Endodermal cell (in vitro differentiated cells): ENCODE data around the gene MAML2. TPM values are rescaled to one million over a fixed set of nuclear protein-coding genes. Genes with fewer than 3 reads are reported as not detected.

Source experiments
- DNase-seq: peaks from one replicate; pipeline ENCODE4 v3.0.0-alpha.2; 2017
- H3K27ac ChIP-seq: 2 replicates; pipeline ENCODE4 v1.5.1; 2013; ENCODE audit warnings: mild to moderate bottlenecking, low read depth, low read length, moderate library complexity
- H3K27me3 ChIP-seq: 2 replicates; pipeline ENCODE4 v1.6.1; 2013; ENCODE audit warnings: mild to moderate bottlenecking, low read length, moderate library complexity; ENCODE audit not compliant: insufficient read depth, control insufficient read depth, poor library complexity, severe bottlenecking
- H3K36me3 ChIP-seq: 2 replicates; pipeline ENCODE4 v1.7.0; 2013; ENCODE audit warnings: mild to moderate bottlenecking, low read length, moderate library complexity; ENCODE audit not compliant: control insufficient read depth, insufficient read depth
- H3K4me1 ChIP-seq: one replicate; pipeline ENCODE4 v1.7.0; 2013; ENCODE audit warnings: low read length; ENCODE audit not compliant: control insufficient read depth, insufficient read depth
- H3K4me3 ChIP-seq: 2 replicates; pipeline ENCODE4 v1.5.1; 2013; ENCODE audit warnings: mild to moderate bottlenecking, low read length, moderate library complexity
- H3K9ac ChIP-seq: 2 replicates; pipeline ENCODE4 v1.6.1; 2013; ENCODE audit warnings: mild to moderate bottlenecking, low read length, moderate library complexity; ENCODE audit not compliant: poor library complexity, severe bottlenecking; ENCODE audit errors: extremely low read depth
- H3K9me3 ChIP-seq: 2 replicates; pipeline ENCODE4 v1.6.1; 2013; ENCODE audit warnings: mild to moderate bottlenecking, low read length, moderate library complexity; ENCODE audit not compliant: control insufficient read depth
- H3K27ac Mint-ChIP-seq: 2 replicates; pipeline ENCODE4 v1.8.0; 2020; ENCODE audit warnings: mixed read lengths
- H3K27me3 Mint-ChIP-seq: 2 replicates; pipeline ENCODE4 v1.8.0; 2021; ENCODE audit warnings: mild to moderate bottlenecking, mixed read lengths; ENCODE audit not compliant: insufficient read depth
- H3K36me3 Mint-ChIP-seq: 2 replicates; pipeline ENCODE4 v1.8.0; 2020; ENCODE audit warnings: low read depth, mixed read lengths
- H3K4me1 Mint-ChIP-seq: 2 replicates; pipeline ENCODE4 v1.8.0; 2020; ENCODE audit warnings: mixed read lengths
- H3K4me3 Mint-ChIP-seq: 2 replicates; pipeline ENCODE4 v1.8.0; 2020; ENCODE audit warnings: mild to moderate bottlenecking, moderate library complexity, mixed read lengths
- H3K9me3 Mint-ChIP-seq: 2 replicates; pipeline ENCODE4 v1.8.0; 2020; ENCODE audit warnings: mild to moderate bottlenecking, mixed read lengths
- WGBS, 2 experiments: methylation state at CpG; one replicate each; pipeline versions ENCODE4 v1.1.5 to v1.1.7; 2013; ENCODE audit warnings: missing lambda C conversion rate in 2 of 2, mixed read lengths in 1 of 2; ENCODE audit not compliant: insufficient coverage in 1 of 2, insufficient read length in 1 of 2; 5-methylcytosine and 5-hydroxymethylcytosine counted together
- total RNA-seq, 2 donors: library from RNA; stranded (reverse); fragmentation: NEBNext Ultra II Directional in 1 of 2; extraction: Animal tissue kit (Norgen Biotek cat#: 25700) in 1 of 2; gene quantifications; 2 replicates in 1 of 2; 3 replicates in 1 of 2; pipeline ENCODE4 v1.2.1, GENCODE V29; 2021
- TF ChIP-seq, protein P1 (sequence below): fragments of 200-600 bp; sonication (generic); conservative IDR thresholded peaks from 2 replicates; pipeline ENCODE4 v1.5.0; 2021; ENCODE audit warnings: antibody characterized with exemption, mild to moderate bottlenecking

MAML2 gene
- total RNA-seq, 2 donors from 2014 or later: 6.6 to 8.0 TPM

DNA sequence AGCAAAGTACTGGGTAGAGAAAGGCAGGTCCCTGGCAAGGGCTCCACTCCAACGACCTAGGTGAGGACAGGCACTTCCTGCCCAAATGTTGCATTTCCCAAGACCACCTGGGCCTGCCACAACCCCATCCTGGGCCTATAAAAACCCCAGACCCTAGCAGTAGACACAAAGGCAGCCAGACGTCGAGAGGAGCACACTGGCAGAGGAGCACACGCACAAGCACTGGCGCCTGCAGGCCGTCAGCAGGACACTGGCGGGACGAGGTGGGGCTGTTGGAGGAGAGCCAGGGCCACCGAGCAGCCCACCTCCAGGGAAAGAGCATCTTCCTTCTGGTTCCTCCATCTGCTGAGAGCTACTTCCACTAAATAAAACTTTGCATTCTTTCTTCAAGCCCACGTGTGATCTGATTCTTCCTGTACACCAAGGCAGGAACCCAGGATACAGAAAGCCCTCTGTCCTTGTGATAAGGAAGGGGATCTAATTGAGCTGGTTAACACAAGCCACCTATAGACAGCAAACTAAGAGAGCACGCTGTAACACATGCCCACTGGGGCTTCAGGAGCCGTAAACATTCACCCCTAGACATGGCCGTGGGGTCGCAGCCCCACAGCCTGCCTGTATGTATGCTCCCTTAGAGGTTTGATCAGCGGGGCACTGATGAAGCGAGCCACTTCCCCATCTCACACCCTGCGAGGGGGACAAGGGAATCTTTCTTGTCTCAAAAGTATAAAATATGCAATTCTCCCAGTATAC lies 329.4 kb downstream of the MAML2 start:
- Histone ChIP-seq H3K4me1 (no peaks in the 10 kb centered on the region), H3K9me3 (no peaks in the 10 kb centered on the region), H3K4me3 (no peak overlapping the region), H3K36me3 (no peaks in the 10 kb centered on the region), H3K9ac (no peak overlapping the region), H3K27ac (peak overlapping the region; percentile 92), H3K27me3 (no peaks in the 10 kb centered on the region)
- WGBS, 2 experiments: 75 to 82% methylated on average over 9 to 17 of the region's 17 CpGs
- Mint-ChIP-seq H3K9me3 (no peaks in the 10 kb centered on the region), H3K27ac (peak overlapping the region; percentile 8), H3K4me1 (peaks cover 30% of the 10 kb centered on the region), H3K27me3 (no peaks in the 10 kb centered on the region), H3K4me3 (no peak overlapping the region), H3K36me3 (no peaks in the 10 kb centered on the region)
- peak; percentile 64 for DNase-seq
- TF ChIP-seq, protein P1, sequence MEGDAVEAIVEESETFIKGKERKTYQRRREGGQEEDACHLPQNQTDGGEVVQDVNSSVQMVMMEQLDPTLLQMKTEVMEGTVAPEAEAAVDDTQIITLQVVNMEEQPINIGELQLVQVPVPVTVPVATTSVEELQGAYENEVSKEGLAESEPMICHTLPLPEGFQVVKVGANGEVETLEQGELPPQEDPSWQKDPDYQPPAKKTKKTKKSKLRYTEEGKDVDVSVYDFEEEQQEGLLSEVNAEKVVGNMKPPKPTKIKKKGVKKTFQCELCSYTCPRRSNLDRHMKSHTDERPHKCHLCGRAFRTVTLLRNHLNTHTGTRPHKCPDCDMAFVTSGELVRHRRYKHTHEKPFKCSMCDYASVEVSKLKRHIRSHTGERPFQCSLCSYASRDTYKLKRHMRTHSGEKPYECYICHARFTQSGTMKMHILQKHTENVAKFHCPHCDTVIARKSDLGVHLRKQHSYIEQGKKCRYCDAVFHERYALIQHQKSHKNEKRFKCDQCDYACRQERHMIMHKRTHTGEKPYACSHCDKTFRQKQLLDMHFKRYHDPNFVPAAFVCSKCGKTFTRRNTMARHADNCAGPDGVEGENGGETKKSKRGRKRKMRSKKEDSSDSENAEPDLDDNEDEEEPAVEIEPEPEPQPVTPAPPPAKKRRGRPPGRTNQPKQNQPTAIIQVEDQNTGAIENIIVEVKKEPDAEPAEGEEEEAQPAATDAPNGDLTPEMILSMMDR: no peak

DNA sequence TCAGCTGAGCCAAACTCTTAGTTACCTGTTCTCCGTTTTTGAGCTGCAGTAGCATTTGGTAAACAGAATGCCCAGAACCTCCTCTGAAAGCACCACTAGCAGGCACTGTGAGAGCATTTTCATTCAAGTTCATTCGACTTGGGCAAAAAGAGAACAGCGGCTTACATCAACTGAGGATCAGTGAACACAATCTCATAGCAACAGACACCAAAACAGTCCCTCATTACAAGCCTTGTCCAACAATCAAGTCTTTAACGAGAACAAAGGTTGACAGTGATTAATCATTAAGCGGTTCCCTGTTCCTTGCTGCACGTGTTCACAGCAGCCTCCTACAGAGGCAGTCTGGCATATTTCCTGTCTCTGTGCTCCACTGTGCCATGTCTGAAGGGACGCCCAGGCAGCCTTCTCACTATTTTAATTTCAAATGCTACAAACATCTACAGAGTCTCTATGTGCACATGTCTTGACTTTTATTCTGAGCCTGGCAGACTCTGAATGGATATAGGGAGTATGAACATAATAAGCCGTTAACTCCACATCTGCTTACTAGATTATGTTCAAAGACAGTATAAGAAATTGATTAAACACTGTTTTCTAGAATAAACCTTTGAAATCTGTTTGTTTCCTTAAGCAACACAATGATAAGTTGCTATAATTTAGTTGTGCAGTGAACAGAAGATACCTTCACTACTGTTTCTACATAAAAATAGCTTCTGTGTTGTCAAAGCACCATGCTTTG lies 330.7 kb downstream of the MAML2 start:
- DNase-seq: peak; percentile 54
- Mint-ChIP-seq H3K4me1 (peaks cover 36% of the 10 kb centered on the region), H3K36me3 (no peaks in the 10 kb centered on the region), H3K27ac (peak overlapping the region; percentile 29), H3K27me3 (no peaks in the 10 kb centered on the region), H3K9me3 (no peaks in the 10 kb centered on the region), H3K4me3 (no peak overlapping the region)
- H3K9me3 ChIP-seq: no peaks in the 10 kb centered on the region
- H3K9ac ChIP-seq: peak overlapping the region; percentile 12
- no peak overlapping the region for H3K4me3 ChIP-seq
- peak overlapping the region; percentile 92 for H3K27ac ChIP-seq
- TF ChIP-seq, protein P1: peak; percentile 64
- H3K36me3 ChIP-seq: no peaks in the 10 kb centered on the region
- WGBS, 2 experiments: 32 to 50% methylated on average over 6 to 7 of the region's 8 CpGs
- no peaks in the 10 kb centered on the region for H3K27me3 ChIP-seq
- H3K4me1 ChIP-seq: no peaks in the 10 kb centered on the region

DNA sequence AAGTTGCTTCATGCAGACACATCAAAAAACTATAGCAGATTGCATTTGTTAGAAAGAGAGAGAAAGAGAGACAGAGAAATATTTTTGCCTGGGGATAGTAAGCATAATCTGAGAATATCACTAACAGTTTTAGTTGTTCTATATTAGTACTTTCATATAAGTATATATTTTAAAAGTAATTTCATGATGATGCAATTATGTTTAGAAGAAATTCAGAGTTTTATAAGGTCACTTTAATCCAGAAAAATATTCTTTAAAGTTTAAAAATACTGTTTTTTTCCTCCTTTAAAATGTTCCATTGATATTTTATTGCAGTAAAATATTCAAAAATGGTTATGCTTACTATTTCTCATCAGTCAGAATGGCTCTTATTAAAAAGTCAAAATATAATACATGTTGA lies 332.3 kb downstream of the MAML2 start:
- DNase-seq: no peak
- Histone ChIP-seq H3K27me3 (no peaks in the 10 kb centered on the region), H3K9me3 (no peaks in the 10 kb centered on the region), H3K4me1 (no peaks in the 10 kb centered on the region), H3K27ac (no peak overlapping the region), H3K9ac (no peak overlapping the region), H3K4me3 (no peak overlapping the region), H3K36me3 (no peaks in the 10 kb centered on the region)
- Mint-ChIP-seq H3K4me3 (no peak overlapping the region), H3K36me3 (no peaks in the 10 kb centered on the region), H3K27me3 (no peaks in the 10 kb centered on the region), H3K4me1 (peaks cover 33% of the 10 kb centered on the region), H3K9me3 (no peaks in the 10 kb centered on the region), H3K27ac (no peak overlapping the region)
- TF ChIP-seq, protein P1: no peak
